Ovary (tissue), 9 donors: ENCODE results near the gene FGFBP3. TPM values are rescaled to one million over a fixed set of nuclear protein-coding genes. Genes with fewer than 3 reads are reported as not detected.
"Not testable (repeated sequence)": the region's sequence is repeated elsewhere in the genome, so short reads cannot be mapped to it uniquely, and the experiment has no call there.

Source experiments
- DNase-seq, 5 donors: peaks; one replicate each; pipeline ENCODE4 v3.0.0-alpha.2; 2019 to 2020
- H3K27ac ChIP-seq, 2 donors: fragments of 200-600 bp; one replicate each; pipeline versions ENCODE4 v1.5.1 to v1.8.0; 2019 to 2022
- H3K27me3 ChIP-seq: fragments of 200-600 bp; one replicate; pipeline ENCODE4 v1.8.0; 2022
- H3K36me3 ChIP-seq: fragments of 200-600 bp; sonication (generic); one replicate; pipeline ENCODE4 v1.5.1; 2019
- H3K4me1 ChIP-seq: one replicate; pipeline ENCODE4 v1.8.1; 2013; ENCODE audit warnings: mild to moderate bottlenecking, moderate library complexity; ENCODE audit not compliant: insufficient read depth
- H3K4me3 ChIP-seq: fragments of 200-600 bp; sonication (generic); one replicate; pipeline ENCODE4 v1.5.1; 2017
- H3K9me3 ChIP-seq, 2 donors: fragments of 200-600 bp in 1 of 2; sonication (generic) in 1 of 2; one replicate each; pipeline versions ENCODE4 v1.5.1 to v1.8.1; 2013 to 2019; ENCODE audit warnings: mild to moderate bottlenecking in 1 of 2, moderate library complexity in 1 of 2
- EP300 ChIP-seq: sonication (generic); formaldehyde crosslinking; IDR thresholded peaks from one replicate; pipeline ENCODE4 v1.6.1; 2017; ENCODE audit warnings: antibody characterized with exemption
- POLR2A ChIP-seq: fragments of 450-650 bp; IDR thresholded peaks from one replicate; pipeline ENCODE4 v1.6.1; 2017; ENCODE audit warnings: antibody characterized with exemption, mild to moderate bottlenecking, moderate library complexity
- WGBS, 3 donors: extraction: QIAGEN DNeasy Blood & Tissue Kit in 1 of 3; methylation state at CpG; one replicate each; pipeline versions ENCODE4 v1.1.5 to v1.1.7; 2013 to 2017; 5-methylcytosine and 5-hydroxymethylcytosine counted together
- intact Hi-C, 4 donors: fragments of 100-400 bp; cut with DNase I; formaldehyde crosslinking; loops; one replicate each; pipeline versions ENCODE4 v1.11.0 to v1.15.1; 2022 to 2023
- polyA plus RNA-seq, 2 donors: library from polyadenylated mRNA; stranded (reverse); fragments of 200-250 nt in 1 of 2; fragments of 350-450 nt in 1 of 2; fragmentation: Illumina TruSeq in 1 of 2; extraction: RNeasy Lipid Tissue Mini Kit (QIAGEN cat#74804) in 1 of 2; gene quantifications; one replicate each; pipeline ENCODE4 v1.2.3, GENCODE V29; 2013 to 2014
- total RNA-seq, 7 donors: library from RNA; depleted of rRNA in 2 of 7; stranded (reverse); fragments of >200 nt in 2 of 7; fragmentation: NEBNext Ultra II Directional in 3 of 7; extraction: Animal tissue kit (Norgen Biotek cat#: 25700) in 3 of 7; gene quantifications; one replicate each; pipeline versions ENCODE4 v1.1.0 to v1.2.4, GENCODE V29; 2016 to 2023
- TF ChIP-seq, protein P1 (sequence below), 3 donors: fragments of 450-650 bp in 2 of 3; fragments of 200-600 bp in 1 of 3; IDR thresholded peaks; one replicate each; pipeline versions ENCODE4 v1.5.1 to v1.8.0; 2016 to 2022; ENCODE audit warnings: antibody characterized with exemption in 3 of 3, mild to moderate bottlenecking in 1 of 3
- donor health status: DM: no; HTN: no; CAD: no; lungs with moderate emphysema.
- donor health status: DM: no; HTN: no; CAD: no.
- donor health status: Bipolar disorder and iron deficiency.
- donor health status: DM: yes; HTN: yes; CAD: no.
- donor health status: DM: no; HTN: no; CAD: no.
- donor health status: DM: yes; HTN: yes; CAD: no.

The FGFBP3 gene
- total and polyA plus RNA-seq, 9 donors, result 0.83 to 1.9 (median 1.4) TPM

DNA sequence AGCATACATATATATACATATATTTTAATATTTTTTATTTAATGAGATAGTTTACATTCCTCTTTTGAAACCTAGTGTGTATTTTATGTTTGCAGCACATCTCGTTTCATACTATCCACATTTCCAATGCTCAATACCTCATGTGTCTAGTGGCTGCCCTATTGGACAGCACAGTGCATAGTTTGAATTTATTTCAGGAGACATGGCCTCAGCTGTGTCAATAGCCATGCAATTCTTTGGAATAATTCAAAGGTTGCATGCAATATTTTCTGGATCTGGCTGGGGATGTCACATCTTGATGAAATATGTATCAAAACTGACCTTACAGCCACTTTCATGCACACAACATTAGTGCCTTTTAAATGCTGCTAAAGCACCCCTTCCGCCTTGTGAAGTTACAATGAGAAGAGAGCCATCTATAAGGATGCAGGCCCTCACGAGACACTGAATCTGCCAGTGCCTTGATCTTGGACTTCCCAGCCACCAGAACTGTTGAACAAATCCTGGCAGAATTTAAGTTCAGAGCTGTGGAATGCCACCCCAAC, 13.0 kb downstream of the FGFBP3 start:
- intact Hi-C loops, result no loop called here
- TF ChIP-seq, protein P1, sequence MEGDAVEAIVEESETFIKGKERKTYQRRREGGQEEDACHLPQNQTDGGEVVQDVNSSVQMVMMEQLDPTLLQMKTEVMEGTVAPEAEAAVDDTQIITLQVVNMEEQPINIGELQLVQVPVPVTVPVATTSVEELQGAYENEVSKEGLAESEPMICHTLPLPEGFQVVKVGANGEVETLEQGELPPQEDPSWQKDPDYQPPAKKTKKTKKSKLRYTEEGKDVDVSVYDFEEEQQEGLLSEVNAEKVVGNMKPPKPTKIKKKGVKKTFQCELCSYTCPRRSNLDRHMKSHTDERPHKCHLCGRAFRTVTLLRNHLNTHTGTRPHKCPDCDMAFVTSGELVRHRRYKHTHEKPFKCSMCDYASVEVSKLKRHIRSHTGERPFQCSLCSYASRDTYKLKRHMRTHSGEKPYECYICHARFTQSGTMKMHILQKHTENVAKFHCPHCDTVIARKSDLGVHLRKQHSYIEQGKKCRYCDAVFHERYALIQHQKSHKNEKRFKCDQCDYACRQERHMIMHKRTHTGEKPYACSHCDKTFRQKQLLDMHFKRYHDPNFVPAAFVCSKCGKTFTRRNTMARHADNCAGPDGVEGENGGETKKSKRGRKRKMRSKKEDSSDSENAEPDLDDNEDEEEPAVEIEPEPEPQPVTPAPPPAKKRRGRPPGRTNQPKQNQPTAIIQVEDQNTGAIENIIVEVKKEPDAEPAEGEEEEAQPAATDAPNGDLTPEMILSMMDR (IDR thresholded peaks at IDR 0.05), result no peak
- no peak for TF ChIP-seq POLR2A
- TF ChIP-seq EP300, result no peak

DNA sequence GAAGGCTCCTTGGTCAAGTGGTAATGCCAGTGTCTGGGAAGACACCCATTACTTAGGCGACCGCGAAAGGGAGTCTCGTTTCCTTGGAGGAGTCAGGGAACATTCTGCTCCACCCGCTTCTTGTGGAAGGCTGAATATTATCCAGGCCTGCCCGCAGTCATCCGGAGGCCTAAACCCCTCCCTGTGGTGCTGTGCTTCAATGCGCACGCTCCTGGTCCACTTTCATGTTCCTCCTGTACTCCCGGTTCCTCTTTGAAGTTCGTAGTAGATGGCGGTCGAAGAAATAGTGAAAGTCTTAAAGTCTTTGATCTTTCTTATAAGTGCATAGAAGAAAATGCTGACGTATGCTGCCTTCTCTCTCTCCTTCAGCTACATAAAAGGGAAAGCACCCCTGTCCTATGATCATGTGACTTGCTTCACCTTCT, 15.0 kb downstream of the FGFBP3 start:
- DNase-seq, H3K27ac ChIP-seq, H3K9me3 ChIP-seq, H3K4me1 ChIP-seq, H3K36me3 ChIP-seq, H3K27me3 ChIP-seq, H3K4me3 ChIP-seq, intact Hi-C loops: not testable (repeated sequence)
- 88 to 93% (median 90%) methylated on average over 14 of the region's 14 CpGs for WGBS, 3 donors

More for the DNA sequence above, 13.0 kb downstream of the FGFBP3 start:
- DNase-seq, result no peak
- no peaks in the 10 kb centered on the region for H3K4me1 ChIP-seq
- H3K27ac ChIP-seq, result no peak overlapping the region
- no peak overlapping the region for H3K4me3 ChIP-seq
- no peaks in the 10 kb centered on the region for H3K9me3 ChIP-seq
- H3K36me3 ChIP-seq, result no peaks in the 10 kb centered on the region
- H3K27me3 ChIP-seq, result no peaks in the 10 kb centered on the region
- WGBS, 3 donors, result 74 to 91% (median 89%) methylated on average over 3 of the region's 3 CpGs

DNA sequence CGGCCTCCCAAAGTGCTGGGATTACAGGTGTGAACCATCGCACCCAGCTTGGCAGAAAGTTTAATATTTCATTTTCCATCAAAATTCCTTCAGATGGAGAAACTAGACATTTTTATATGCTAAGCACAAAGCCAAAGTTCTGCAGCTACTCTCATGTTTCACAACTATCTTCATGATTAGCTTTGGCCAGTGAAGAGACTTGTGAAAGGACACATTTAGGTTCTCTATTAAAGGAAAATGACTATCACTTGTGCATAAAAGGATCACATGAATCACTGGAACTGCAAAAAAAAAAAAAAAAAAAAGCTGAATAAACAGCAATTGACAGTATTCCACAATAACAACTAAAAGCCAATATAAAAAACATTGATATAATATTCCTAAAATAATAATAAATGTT, 16.2 kb downstream of the FGFBP3 start:
- H3K27ac ChIP-seq, result no peak overlapping the region
- no peaks in the 10 kb centered on the region for H3K36me3 ChIP-seq
- H3K4me3 ChIP-seq, result no peak overlapping the region
- H3K9me3 ChIP-seq, result no peaks in the 10 kb centered on the region
- intact Hi-C loops, result no loop called here
- TF ChIP-seq, protein P1 (IDR thresholded peaks at IDR 0.05), result no peak
- TF ChIP-seq POLR2A (no peak), EP300 (no peak)
- no peaks in the 10 kb centered on the region for H3K4me1 ChIP-seq
- H3K27me3 ChIP-seq, result no peaks in the 10 kb centered on the region
- no peak for DNase-seq
- 93 to 98% (median 97%) methylated on average over 2 of the region's 2 CpGs for WGBS, 3 donors

DNA sequence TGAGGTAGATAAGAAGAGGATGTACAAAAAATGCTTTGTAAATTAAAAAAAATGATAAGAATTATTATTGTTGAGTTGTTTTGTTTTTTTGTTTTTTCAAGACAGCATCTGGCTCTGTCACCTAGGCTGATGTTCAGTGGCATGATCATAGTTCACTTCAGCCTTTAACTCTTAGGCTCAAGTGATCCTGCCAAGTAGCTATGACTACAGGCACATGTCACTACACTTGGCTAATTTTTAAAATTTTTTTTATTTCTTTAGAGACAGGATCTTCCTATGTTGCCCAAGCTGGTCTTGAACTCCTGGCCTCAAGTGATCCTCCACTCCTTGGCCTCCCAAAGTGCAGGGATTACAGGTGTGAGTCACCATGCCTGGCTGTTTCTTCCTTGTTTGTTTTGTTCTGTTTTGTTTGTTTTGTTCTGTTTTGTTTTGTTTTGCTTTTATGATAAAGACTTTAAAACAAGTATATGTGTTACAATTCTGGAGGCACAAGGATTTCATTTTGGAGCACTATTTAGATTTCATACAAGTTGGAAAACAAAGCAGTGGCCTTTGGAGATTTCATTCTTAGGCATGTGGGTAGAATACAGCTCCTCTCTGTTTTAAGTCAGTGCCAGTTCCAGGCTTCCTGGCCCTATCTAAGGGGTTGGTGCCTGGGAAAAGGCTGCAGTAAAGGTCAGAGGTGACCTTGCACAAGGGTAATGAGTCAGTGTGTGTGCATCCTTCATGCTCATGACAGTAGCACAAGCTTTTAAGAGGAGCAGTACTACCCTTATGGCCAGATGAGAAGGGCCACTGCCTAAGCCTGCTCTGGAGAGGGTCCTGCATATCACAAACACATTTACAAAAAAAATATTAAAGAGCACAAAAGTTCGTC, 17.9 kb downstream of the FGFBP3 start:
- no peak overlapping the region for H3K4me3 ChIP-seq
- 82 to 94% (median 88%) methylated on average over 1 of the region's 1 CpG for WGBS, 3 donors
- no peaks in the 10 kb centered on the region for H3K4me1 ChIP-seq
- H3K36me3 ChIP-seq, result no peaks in the 10 kb centered on the region
- intact Hi-C loops, result no loop called here
- H3K9me3 ChIP-seq, result no peaks in the 10 kb centered on the region
- H3K27me3 ChIP-seq, result no peaks in the 10 kb centered on the region
- no peak overlapping the region for H3K27ac ChIP-seq
- no peak for DNase-seq
- TF ChIP-seq, protein P1 (IDR thresholded peaks at IDR 0.05), result no peak
- TF ChIP-seq EP300 (no peak), POLR2A (no peak)
